Measurements from ENCODE around the gene ALDH1A3.

ALDH1A3 gene

DNA sequence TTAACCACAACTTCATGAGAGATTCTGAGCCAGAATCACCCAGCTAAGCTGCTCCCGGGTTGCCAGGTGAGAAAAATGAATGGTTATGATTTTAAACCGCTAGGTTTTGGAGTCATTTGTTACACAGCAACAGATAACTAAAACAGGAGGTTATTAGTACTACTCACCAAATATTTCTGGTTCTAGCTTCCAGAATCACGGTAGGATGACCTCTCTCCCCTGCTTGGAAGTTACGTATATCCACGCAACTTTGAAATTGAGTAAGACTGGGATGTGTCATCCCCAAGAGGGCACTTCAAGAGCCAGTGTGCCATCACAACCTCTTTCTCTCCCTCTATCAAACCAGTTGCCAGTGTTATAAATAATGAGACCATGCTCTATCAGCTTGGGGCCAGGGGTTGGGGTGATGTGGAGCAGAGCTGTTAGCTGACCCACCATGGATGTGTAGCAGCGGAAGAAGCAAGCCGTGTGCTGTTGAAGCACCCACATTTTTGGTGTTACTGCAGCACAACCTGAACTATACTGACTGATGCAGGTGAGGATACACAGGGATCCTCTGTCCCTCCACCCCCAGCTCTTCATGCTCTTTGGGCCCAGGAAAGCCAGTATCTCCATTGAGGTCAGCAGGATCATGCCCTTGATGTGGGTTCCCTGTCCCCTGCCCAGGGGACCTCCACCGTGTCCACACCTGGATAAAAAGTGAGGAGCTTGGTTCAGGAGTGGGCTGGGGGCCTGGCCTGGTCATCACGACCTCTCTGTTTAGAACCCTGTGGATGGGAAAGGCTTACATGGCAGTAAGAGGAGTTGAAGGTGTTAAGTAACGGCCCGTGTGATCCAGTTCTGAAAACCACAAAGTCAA, 19.4 kb upstream of the ALDH1A3 start:
- DNase-seq: no peak

DNA sequence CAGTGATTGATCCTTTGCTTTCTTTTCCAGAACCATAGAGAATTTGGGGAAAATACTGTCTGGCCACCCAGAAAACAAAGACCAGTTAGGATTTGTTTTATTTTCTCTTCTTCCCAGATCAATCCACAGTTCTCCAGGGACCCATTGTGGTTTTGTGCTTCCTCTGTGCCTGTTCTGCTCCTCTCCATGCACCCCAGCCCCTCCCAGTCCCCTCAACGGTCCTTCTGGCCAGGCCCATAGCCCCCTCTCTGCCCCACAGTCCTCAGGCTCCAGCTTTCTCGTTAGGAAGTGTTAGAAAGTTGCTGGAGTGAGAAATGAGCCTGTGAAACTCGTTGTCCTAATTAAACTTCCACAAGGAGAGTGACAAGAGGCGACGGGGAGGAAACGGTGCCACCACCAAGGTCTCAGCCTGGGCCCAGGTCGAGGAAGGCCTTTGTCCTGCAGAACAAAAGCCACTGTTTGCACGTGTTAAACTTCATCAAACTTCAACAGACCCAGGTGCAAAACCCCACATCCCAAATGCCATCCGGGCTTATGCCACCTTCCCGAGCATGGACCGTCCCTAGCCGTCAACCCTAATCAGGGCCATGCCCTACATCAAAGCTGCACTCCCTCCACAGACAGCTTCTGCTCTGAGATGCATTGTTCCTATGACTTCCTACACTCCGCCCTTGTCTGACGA, 18.7 kb upstream of the ALDH1A3 start:
- no peak for DNase-seq

DNA sequence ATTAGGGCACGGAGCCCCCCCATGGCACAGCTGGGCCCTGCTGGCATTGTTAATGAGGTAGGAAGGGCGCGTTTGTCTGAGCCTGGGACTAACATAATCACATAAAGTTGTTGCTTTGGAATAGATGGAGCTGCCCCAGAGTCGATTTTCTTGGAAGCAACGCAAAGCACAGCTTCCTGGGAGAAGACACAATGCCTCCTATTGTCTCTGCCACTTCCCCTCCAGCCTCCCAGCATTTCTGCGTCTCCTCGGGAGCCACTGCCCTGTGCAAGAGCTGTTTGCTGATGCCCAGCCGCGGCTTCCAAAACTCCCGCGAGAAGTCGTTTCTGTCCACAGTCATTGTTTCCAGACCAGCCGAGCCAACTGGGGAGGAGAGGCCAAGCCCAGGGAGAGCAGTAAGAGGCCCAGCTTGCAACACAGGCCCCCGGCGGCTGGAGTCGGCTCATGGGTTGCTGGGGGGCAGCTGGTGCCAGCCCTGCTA, 18.1 kb upstream of the ALDH1A3 start:
- DNase-seq: no peak

DNA sequence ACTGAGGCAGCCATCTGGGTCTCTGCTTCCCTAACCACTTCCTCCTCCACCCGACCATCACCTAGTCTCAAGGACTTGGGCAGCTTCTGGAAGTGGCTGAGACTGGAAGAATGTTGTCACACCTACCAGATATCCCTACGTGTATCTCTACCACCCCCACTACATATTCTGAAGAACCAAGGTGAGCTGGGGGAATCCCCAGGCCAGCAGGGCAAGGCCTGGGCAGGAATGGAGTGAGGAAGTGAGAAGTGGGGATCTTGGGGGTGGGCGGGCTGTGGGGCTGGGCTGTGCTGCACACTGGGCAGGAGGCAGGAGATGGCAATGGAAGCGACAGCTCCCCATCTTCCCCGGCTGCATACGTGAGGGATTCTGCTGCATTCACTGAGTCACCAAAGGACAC, 17.5 kb upstream of the ALDH1A3 start:
- no peak for DNase-seq

DNA sequence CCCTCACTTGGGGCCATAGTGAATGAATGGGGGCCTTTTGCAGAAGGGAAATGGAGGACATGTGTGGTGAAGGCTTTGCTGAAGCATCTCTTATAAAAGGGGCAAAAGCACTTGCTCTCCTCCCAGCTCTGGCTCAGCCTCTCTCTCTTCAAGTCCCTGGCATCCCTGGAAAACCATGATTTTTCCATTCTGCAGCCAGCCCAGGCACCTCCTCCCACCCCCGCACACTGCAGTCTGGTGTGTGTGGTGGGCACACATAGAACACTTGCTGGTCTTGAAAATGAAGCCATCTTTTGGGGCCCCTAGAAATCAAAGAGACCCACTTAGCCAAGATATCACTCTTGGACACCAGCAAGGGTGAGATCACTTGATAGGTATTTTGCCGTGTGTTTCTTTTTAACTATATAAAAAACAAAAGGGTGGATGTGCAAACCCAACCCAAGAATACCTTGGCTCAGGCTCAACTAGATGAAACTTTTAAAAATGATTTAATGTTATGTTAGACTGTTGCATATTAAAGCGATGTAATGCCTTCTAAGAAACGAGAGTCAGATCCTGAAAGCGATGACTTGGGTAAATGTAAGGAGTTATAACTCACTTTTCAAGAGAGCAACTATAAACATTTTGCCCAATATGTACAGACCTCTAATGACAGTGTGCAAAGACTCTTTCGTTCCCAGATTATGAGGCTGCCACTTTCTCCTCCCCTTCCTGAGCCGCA, 16.4 kb upstream of the ALDH1A3 start:
- DNase-seq: no peak

DNA sequence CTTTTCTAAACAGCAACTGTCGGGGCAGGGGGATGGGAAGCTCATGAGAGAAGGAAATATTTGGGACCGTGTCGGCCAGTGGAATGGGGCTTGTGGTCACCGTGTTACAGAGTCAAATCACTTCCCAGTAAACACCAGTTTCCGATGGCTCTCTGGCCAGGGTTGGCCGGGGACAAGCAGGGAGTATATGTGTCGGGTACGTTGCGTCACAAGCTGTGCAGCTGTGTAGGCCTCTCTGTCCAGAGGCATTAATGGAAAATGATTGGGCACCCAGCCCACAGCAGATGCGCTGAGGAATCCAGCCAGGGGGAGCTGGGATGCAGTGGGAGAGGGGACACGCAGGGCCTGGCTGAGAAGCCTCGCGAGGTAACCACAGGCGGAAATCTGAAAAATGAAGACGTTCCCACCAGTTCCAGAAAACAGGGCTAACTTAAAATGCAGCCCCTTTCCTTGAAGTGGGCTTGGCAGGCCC, 15.8 kb upstream of the ALDH1A3 start:
- DNase-seq: no peak

DNA sequence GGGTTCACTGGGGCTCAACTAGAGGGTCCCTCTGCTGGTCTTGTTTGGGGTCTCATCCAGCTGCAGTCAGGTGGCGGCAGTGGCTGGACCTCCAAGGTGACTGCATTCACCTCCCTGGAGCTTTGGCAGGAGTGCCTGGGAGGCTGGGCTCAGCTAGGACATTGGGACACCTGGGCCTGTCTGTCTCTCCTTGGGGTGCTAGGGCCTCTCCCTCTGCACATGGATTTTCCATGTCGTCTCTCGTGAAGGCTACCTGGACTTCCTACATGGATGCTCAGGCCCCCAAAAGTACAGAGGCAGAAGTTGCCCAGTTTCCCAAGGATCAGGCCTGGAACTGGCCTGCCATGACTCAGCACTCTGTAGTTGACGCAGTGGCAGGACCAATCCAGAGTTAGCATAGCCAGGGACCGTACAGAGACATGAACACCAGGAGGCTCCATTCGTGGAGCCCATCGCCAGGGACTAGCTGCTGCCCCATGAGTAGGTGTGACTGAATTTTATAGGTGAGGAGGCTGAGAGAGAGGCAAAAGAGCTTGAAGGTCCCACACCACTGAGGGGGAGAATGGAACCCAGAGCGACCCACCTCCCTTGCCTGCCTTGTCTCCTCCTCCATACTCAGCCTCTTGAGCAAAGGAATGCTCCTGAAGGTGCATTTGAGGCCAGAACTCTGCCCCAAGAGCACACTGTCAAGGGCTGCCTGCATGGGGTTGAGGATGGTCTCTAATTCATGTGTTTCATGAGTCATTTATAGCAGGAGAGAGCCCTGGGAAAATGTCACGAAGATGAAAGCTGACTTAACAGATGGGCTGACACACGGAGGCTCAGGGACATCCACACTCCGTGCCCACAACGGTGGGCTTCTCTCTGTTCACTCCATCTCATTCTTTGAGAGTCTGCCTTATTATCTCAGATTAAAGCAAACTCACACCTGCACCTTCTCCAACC, 13.0 kb upstream of the ALDH1A3 start:
- no peak for DNase-seq

DNA sequence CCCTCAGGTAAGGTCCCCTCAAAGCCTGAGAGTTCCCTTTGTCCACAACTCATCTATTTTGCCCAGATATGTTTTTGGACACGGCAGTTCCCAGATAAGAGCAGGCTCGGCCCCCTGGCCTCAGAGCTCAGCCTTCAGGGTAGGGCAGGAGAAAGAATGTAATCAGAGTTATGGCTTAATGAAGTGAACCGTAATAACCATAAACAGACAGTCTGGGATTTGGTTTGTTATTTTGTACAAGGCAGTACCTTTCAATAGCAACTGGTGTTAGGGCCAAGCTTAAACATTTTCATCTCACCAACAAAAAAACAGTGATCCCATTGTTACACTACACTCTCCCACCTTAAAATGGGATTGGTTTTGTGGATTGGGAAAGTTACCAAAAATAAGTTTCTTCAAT, 12.2 kb upstream of the ALDH1A3 start:
- DNase-seq: no peak

DNA sequence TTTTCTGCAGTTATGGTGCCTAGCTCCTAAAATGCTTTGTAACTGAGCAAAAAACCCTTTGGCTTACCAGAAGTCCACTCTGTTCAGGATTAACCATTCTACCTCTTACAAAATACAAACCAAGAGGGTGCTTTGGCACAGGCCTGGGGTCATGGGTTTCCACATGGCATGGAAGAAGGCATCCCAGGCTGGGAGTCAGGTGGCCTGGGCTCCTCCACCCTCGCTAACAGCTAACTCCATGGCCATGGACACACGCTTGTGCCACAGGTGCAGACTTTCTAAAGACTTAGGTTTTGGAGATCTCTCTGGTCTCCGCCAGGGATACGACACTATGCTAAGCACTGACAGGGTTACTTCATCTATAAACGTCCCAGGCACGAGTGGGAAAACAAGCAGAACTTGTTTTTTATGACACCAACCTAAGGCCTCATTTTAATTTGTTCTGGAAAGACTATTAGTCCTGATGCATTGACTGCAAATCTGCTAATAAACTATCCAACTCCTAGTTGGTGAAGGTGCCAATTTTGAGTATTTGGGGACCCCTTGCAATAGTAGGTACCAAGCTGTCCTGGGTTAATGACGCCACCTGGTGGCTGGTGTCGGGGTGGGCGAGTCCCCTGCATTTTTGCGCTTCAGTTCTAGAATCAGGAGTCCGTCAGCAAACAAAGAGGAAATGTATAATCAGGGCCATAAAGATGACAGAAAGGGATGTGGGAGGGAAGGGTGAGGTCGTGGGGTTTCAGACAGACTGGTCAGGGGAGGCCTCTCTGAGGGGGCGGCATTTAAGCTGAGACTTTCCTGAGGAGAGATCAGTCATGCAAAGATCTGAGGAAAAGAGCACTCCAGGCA, 10.3 kb upstream of the ALDH1A3 start:
- DNase-seq: peak; percentile 26

DNA sequence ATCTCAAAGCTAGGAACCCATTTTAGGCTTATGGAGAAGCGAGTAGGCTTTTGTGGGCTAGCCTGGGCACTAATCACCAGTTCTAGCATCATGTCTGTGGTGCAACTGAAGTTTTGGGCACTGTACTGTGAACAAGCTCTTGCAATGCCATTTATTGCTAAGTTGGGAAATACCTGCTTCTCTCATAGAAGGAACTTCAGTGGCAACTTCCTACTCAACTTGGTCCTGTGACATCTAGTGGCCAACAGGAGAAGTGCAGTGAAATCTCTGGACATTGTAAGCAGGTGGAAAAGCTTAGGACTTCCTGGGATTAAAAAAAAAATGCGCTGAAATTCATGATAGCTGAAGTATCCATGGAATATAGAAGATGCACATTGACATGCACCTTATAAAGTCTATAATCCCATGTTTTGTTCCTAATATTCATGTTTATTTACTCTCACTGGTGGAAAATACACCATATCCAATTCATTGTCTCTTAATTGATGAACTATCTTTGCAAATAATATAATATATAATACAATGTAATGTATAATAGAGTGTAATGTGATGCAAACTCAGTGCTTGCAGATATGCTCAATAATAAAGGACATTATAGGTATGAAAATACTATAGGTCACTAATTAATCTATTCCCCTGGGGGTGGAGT, 6.5 kb upstream of the ALDH1A3 start:
- peak; percentile 74 for DNase-seq

DNA sequence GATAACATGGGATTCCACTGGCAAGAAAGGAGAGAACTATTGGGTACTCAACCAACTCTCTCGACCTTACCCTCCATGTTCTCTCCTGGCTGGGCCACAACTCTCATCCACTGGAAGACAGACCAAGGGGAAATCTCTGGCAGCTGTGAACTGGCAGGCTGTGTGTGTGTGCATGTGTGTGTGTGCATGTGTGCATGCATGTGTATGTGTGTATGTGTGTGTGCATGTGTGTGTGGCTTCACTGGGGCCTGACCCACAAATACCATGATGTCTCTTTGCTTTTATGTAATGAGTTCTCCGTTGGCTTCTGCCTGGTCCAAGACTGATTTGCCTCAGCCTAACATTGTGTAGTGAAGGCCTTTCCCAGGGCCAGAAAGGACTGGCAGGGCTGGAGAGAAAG, 4.1 kb upstream of the ALDH1A3 start:
- DNase-seq: no peak

DNA sequence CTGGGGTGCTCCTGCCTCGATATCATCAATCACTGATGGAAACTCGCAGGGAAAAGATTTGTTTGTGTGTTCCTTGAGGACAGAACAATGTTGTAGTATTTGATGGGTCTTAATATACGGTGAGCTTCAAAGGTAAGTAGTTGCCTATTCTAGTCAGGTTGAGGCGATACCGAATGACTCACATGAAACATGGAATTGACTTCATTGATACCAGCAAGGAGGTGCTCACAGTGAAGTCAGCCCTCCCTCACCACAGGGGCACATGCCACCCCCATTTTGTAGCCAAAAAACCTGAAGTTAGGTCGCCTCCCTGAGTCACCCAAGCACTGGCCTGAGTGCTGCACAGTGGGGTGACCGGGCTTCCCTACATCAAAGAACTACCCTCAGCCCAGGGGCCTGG, 3.7 kb upstream of the ALDH1A3 start:
- no peak for DNase-seq

DNA sequence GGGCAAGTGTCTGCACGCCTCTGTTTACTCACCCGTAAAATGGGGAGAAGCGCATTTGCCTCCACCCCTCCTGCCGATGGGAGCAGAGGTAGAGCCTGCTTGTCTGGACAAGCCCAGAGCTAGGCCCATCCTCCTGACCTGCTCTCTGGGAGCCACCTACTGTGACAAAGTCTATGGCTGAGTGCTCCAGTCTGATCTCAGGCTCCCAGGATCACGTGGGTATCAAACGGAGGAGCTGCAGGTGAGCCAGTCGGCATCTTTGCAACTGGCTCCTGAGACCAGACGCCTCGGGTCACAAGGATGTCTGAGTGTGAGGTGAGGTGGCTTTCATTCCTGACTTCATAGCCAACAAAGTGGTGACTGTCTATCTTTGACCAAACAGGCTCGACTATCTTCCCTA, 2.1 kb upstream of the ALDH1A3 start:
- DNase-seq: no peak

DNA sequence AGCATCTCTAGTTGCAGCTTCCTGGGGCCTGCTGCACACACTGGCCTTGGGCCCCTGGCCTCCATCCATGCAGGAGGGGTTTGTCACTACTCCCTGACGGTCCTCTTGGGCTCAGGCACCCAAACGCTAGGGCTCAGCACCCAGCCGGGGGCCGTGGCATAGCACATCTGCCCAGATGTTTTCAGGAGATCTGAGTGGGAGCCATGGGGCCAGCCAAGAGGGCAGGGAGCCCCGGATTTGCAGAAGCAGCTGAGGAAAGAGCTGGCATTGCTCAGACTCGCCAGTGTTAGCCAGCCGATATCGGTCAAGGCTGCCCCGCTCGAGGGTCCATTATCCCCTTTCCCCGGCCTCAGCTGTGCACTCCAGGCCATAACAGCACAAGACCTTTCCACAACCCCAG, 1.5 kb upstream of the ALDH1A3 start:
- no peak for DNase-seq

DNA sequence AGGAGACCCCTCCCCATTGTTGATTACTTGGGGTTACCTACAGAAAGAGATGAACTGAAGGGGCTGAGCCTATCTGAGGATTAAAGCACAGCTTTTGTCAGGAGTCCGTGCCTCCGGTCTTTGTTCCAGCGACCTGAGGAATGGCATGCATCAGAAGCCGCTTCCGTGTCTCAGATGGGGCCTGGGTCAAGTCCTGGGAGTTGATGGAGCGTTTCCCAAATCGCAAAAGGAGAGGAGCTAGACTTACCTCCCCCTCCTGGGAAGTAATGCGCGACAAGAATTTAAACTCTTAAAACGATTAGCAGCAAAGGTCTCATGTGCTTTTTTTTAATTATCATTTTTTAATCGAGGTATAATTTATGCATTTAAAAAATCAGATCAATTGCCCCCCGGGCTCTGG, 983 bp upstream of the ALDH1A3 start:
- DNase-seq: no peak

DNA sequence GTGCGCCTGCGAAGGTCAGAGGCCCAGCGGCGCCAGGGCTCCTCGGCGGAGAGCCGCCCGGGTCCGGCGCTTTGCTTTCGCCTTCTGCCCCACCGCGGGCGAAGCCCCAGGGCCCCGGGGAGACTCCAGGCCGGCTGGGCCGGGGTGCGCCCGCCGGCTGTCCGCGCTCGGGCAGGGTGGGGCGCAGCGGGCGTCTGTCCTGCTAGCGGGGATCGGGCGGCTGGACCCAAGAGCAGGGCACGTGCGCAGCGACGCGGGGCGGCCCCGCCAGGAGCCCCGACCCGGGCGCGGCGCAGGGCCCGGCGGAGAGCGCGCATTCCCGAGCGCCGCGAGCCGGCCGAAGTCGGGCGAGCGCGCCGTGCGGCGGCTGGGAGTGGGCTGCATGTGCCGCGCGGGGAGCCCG, 569 bp upstream of the ALDH1A3 start:
- no peak for DNase-seq

DNA sequence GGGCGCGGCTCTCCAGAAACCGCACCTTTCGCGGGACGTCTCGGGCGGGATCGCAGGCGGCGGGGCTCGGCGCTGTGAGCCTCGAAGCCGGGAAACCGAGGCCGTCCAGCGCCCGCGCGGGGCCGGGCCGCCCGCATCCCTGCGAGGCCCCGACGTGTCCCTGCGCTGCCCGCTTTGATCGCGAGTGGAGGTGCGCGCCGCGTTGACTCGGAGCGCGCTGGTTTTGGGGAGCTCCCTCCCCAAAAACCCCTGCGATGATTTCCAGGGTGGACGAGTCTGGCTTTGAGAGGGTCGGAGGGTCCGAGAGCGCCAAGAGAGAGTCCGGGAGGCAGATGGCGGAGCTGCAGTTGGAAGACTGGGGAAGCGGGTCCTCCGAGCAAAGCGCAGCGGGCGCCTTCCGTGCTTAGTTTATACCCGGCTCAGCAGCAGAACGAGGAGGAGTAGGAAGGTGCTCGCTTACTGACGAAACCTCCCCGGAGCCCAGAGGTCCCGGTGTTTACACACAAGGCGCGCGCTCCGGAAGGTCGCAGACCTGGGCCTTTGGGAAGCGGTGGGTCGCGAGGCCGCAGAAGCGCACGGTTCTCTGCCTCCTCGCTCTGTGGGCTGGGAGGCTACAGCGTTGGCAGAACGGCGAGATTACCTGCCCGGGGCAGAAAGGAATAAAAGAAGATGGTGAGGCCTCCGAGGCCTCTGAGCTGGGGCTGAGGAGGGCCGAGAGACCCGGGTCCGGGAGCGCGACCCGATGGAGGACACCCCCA, 687 bp downstream of the ALDH1A3 start:
- no peak for DNase-seq

DNA sequence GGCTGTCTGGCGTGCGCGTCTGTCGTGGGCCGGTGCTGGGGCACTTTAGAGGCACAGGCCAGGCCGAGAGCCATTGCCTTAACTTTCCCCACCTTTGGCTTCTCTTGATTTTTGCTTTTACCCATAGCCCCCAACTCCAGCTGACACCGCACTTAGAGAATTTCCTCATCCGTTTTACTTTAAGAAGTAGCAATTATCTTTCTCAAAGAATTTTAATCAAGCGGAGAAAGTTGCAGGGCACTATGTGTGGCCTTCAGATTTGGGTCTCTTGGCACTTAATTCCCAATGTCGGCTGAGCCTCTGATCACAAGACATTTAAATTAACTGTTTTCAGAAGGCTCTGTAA, 1.2 kb downstream of the ALDH1A3 start:
- no peak for DNase-seq

DNA sequence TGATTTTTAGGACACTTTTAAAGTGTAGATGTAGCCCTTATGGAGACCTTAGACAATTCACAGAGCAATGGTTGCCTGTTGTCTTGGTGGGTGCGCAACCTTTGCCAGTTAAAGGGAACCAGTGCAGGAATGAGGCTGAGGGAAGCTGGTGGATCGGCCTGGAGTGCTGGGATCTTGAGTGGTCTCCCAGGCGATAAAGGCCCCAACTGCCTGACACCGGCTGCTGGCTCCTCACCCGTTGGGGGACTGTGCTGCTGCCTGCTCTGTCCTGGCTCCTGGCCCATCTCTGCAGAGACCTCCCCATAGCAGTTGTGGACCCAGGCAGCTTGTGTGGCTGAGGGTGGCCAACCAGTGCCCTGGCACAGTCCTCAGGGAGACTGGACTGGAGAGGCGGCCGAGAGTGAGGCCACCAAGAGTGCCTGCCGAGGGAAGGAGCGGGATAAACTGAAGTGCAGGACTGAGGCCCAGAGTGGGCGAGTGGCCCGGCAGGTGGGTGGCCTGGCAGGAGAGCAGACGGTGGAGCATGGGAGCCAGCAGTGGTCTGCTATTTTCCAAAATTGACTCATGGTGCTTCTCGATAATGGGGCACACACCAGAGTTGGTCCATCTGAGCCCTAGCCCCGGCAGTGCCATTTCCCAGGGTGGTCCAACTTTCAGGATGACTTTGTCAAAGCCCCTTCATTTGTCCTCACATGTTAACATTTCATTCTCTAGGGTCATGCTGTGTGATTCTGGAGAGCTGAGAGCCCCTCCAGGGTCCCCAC, 2.1 kb downstream of the ALDH1A3 start:
- DNase-seq: no peak
